ENCODE data around the gene B3GNT3. TPM values are rescaled to one million over a fixed set of nuclear protein-coding genes. Genes with fewer than 3 reads are reported as not detected.

The B3GNT3 gene
- total and polyA plus RNA-seq, 2 of the 8 experiments (the other 6 are each of a cell fraction or from before 2014, with no cell fraction given): 1.5 TPM

- peak; percentile 63; the same call in 1 of the 2 replicates for TF ChIP-seq MAX (IDR thresholded peaks at IDR 0.05)
- TF ChIP-seq RAD21 (IDR thresholded peaks at IDR 0.05 in 1 of 2, conservative IDR thresholded peaks at IDR 0.05 in 1 of 2; ENCODE audit: low read depth in 2 of 2, low read length in 2 of 2): peak; percentile 97 to 98
- TF ChIP-seq RNF2 (IDR thresholded peaks at IDR 0.05; ENCODE audit: borderline replicate concordance, low read depth, low read length, missing control alignments, poor library complexity, severe bottlenecking): no peak
- TF ChIP-seq CHD1 (IDR thresholded peaks at IDR 0.05; ENCODE audit: low read depth, low read length): no peak
Measured at GRCh38 chr19:17855280-17856152, 60.6 kb downstream of the B3GNT3 start (continued).
